ENCODE results near the gene GDAP2. TPM values are rescaled to one million over a fixed set of nuclear protein-coding genes. Genes with fewer than 3 reads are reported as not detected.

Gene GDAP2
- total RNA-seq, 1 donor from 2014 or later, result 18.9 TPM

DNA sequence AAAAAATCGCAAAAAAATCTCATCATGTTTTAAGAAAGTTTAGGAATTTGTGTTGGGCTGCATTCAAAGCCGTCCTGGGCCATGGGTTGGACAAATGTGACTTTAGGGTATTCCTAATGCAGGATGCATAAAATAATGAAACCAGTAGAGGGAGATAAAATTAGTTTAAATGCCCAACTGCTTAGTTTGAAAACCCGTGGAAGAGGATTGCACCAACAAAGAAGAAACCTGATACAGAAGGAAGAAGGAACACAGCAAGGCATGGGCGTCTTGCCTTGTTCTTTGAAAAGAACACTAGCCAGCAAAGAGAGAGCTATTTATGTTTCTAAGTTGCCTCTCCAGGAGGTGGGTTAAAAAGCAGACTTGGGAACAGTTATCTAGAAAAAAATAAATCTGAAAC is 38.1 kb upstream of the GDAP2 start:
- Histone ChIP-seq H3K4me3 (ENCODE audit: low read depth, low read length) (no peak overlapping the region), H3K27me3 (ENCODE audit: control insufficient read depth, insufficient read depth, low read length) (no peaks in the 10 kb centered on the region), H3K36me3 (ENCODE audit: control insufficient read depth, insufficient read depth, low read length) (no peaks in the 10 kb centered on the region)
- TF ChIP-seq, protein P1, sequence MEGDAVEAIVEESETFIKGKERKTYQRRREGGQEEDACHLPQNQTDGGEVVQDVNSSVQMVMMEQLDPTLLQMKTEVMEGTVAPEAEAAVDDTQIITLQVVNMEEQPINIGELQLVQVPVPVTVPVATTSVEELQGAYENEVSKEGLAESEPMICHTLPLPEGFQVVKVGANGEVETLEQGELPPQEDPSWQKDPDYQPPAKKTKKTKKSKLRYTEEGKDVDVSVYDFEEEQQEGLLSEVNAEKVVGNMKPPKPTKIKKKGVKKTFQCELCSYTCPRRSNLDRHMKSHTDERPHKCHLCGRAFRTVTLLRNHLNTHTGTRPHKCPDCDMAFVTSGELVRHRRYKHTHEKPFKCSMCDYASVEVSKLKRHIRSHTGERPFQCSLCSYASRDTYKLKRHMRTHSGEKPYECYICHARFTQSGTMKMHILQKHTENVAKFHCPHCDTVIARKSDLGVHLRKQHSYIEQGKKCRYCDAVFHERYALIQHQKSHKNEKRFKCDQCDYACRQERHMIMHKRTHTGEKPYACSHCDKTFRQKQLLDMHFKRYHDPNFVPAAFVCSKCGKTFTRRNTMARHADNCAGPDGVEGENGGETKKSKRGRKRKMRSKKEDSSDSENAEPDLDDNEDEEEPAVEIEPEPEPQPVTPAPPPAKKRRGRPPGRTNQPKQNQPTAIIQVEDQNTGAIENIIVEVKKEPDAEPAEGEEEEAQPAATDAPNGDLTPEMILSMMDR (IDR thresholded peaks at IDR 0.05; ENCODE audit: insufficient read depth, low read length, poor library complexity, severe bottlenecking), result no peak
- no peak for DNase-seq (ENCODE audit: low read depth)

DNA sequence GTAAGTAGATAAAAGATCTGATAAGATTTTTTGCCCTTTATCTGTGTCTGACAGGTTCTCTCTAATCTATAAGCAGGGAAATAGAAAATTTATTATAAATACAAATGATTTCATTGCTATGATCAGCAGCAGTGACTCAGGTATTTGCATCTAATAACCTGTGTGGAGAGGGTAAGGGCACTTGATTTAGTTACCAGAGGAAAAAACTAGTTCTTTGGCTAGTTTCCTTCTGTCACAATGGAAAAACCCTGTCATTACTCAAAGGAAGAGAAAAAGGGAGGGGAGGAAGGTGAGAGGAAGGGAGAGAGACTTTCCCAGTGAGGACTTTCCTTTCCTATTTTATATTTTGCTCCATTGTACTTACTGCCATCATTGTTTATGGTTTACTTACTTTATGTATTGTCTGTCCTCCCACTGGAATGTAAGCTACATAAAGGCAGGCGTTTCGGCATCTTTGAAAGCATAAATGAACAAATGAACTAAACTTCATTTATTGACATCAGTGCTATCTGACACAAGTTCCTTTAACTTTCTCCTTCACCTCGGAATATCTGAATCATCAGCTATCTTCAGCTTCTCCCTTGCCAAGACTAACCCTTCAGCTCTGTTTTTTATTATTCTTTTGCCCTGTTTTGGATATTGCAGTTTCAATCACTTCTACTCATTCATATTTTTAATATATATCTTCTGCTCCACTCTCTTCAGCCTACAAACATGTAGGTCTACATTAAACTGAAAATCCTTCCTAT is 35.0 kb upstream of the GDAP2 start:
- no peak for DNase-seq (ENCODE audit: low read depth)
- no peaks in the 10 kb centered on the region for H3K27me3 ChIP-seq (ENCODE audit: control insufficient read depth, insufficient read depth, low read length)
- TF ChIP-seq, protein P1 (IDR thresholded peaks at IDR 0.05; ENCODE audit: insufficient read depth, low read length, poor library complexity, severe bottlenecking), result no peak
- H3K36me3 ChIP-seq (ENCODE audit: control insufficient read depth, insufficient read depth, low read length), result no peaks in the 10 kb centered on the region
- no peak overlapping the region for H3K4me3 ChIP-seq (ENCODE audit: low read depth, low read length)

DNA sequence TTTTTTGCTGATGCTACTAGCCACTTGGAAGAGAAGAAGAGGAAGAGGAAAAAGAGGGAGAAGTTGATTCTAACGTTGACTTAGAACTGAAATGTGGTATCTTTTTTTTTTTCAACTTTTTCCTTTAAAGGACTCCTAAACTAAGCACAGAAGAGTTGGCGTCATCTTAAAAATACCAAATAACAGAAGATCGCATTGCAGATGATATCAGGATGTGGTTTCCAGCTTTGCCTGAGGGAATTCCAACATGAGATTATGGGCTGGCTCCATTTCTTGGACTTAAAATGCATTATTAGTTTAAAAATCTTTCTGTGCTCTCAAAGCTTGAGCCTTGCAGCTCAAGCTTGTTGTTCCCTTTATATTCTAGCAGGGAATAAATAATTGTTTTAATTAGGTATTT is 29.9 kb upstream of the GDAP2 start:
- Histone ChIP-seq H3K36me3 (ENCODE audit: control insufficient read depth, insufficient read depth, low read length) (no peaks in the 10 kb centered on the region), H3K27me3 (ENCODE audit: control insufficient read depth, insufficient read depth, low read length) (no peaks in the 10 kb centered on the region), H3K4me3 (ENCODE audit: low read depth, low read length) (no peak overlapping the region)
- DNase-seq (ENCODE audit: low read depth), result no peak
- TF ChIP-seq, protein P1 (IDR thresholded peaks at IDR 0.05; ENCODE audit: insufficient read depth, low read length, poor library complexity, severe bottlenecking), result no peak

DNA sequence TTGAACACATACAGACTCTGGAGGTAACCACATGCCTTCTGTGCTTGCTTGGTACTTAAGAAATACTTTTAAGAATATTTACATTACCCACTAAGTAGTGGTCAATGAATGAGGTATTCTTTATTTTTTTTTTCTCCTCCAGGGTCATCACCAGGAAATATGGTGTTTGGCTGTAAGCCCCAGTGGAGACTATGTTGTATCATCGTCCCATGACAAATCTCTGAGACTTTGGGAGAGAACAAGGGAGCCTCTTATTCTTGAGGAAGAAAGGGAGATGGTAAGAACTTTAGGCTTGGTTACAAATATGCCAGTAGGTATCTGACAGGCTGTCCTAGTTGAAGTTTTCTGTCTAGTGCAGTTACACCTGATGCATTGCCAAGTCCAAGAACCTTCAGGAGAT is 23.0 kb upstream of the GDAP2 start:
- H3K27me3 ChIP-seq (ENCODE audit: control insufficient read depth, insufficient read depth, low read length), result no peaks in the 10 kb centered on the region
- DNase-seq (ENCODE audit: low read depth), result no peak
- TF ChIP-seq, protein P1 (IDR thresholded peaks at IDR 0.05; ENCODE audit: insufficient read depth, low read length, poor library complexity, severe bottlenecking), result no peak
- H3K36me3 ChIP-seq (ENCODE audit: control insufficient read depth, insufficient read depth, low read length), result no peaks in the 10 kb centered on the region
- no peak overlapping the region for H3K4me3 ChIP-seq (ENCODE audit: low read depth, low read length)

DNA sequence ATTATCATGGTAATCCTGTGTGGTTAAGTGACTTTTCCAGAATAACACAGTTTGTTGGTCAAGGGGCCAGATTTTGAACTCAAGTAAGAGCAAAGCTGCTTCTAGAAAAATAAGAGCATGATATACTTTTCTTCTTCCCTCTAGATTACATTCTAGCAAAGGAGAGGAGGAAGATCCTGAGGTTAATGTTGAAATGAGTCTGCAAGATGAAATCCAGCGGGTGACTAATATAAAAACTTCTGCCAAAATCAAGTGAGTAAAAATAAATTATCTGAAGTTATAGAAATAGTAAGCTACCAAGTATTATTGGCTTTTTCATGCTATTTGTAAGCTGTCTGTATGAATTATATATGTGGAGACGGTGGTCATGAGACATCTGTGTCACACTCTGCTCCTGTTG is 12.9 kb upstream of the GDAP2 start:
- no peaks in the 10 kb centered on the region for H3K27me3 ChIP-seq (ENCODE audit: control insufficient read depth, insufficient read depth, low read length)
- no peak overlapping the region for H3K4me3 ChIP-seq (ENCODE audit: low read depth, low read length)
- no peak for DNase-seq (ENCODE audit: low read depth)
- TF ChIP-seq, protein P1 (IDR thresholded peaks at IDR 0.05; ENCODE audit: insufficient read depth, low read length, poor library complexity, severe bottlenecking), result no peak
- H3K36me3 ChIP-seq (ENCODE audit: control insufficient read depth, insufficient read depth, low read length), result peaks cover 1% of the 10 kb centered on the region

DNA sequence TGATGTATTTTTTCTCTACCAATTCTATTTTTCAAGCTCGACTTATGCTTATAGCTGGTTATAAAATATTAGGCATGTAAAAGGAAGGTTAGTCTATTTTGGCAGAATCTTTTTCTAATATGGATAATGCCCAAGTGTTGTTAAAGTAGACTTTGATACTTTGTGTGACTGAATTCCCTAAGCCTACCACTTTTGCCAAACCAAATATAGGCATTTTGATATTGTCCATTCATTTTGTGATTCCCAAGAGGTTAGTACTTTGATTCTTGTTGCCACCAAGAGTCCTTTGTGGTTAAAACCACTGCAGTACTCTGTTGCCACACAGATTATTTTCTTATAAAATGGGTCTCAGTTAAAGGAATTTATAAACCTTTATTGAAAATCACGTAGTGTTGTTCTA is 4.3 kb upstream of the GDAP2 start:
- no peaks in the 10 kb centered on the region for H3K27me3 ChIP-seq (ENCODE audit: control insufficient read depth, insufficient read depth, low read length)
- peaks cover 1% of the 10 kb centered on the region for H3K36me3 ChIP-seq (ENCODE audit: control insufficient read depth, insufficient read depth, low read length)
- H3K4me3 ChIP-seq (ENCODE audit: low read depth, low read length), result no peak overlapping the region
- DNase-seq (ENCODE audit: low read depth), result no peak
- TF ChIP-seq, protein P1 (IDR thresholded peaks at IDR 0.05; ENCODE audit: insufficient read depth, low read length, poor library complexity, severe bottlenecking), result no peak

All from kidney epithelial cell (primary cell).